GM12872 (cell line): ENCODE data around the gene TFAP2A.

Source experiments
- TF ChIP-seq, protein P1 (sequence below): IDR thresholded peaks from 3 replicates; pipeline ENCODE4 v1.5.1; 2011; ENCODE audit warnings: low read depth, mild to moderate bottlenecking, low read length, moderate library complexity; ENCODE audit not compliant: insufficient read depth

TFAP2A gene

GRCh38 chr6:10401004-10401536 is 13.8 kb downstream of the TFAP2A start:
- TF ChIP-seq, protein P1, sequence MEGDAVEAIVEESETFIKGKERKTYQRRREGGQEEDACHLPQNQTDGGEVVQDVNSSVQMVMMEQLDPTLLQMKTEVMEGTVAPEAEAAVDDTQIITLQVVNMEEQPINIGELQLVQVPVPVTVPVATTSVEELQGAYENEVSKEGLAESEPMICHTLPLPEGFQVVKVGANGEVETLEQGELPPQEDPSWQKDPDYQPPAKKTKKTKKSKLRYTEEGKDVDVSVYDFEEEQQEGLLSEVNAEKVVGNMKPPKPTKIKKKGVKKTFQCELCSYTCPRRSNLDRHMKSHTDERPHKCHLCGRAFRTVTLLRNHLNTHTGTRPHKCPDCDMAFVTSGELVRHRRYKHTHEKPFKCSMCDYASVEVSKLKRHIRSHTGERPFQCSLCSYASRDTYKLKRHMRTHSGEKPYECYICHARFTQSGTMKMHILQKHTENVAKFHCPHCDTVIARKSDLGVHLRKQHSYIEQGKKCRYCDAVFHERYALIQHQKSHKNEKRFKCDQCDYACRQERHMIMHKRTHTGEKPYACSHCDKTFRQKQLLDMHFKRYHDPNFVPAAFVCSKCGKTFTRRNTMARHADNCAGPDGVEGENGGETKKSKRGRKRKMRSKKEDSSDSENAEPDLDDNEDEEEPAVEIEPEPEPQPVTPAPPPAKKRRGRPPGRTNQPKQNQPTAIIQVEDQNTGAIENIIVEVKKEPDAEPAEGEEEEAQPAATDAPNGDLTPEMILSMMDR = no peak

DNA sequence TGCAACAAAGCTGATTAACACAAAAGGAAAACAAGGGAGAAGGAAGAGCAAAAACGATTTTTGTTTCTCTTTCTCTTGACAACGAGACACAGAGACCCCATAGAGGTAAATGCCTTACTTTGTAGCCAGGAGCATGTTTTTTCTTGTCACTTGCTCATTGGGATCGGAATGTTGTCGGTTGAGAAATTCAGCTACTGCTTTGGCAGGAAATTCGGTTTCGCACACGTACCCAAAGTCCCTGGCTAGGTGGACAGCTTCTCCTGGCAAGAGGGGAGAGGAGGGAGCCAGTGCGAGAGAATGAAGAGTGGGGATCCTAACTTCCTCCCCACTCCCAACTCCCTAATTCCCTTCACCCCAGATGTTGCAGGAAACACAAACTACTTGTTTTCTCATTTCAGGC is 14.5 kb downstream of the TFAP2A start:
- TF ChIP-seq, protein P1 = no peak

GRCh38 chr6:10399451-10399850 is 15.4 kb downstream of the TFAP2A start:
- TF ChIP-seq, protein P1 = no peak

- TF ChIP-seq, protein P1 = no peak
Measured at GRCh38 chr6:10398446-10399218, 16.2 kb downstream of the TFAP2A start.

DNA sequence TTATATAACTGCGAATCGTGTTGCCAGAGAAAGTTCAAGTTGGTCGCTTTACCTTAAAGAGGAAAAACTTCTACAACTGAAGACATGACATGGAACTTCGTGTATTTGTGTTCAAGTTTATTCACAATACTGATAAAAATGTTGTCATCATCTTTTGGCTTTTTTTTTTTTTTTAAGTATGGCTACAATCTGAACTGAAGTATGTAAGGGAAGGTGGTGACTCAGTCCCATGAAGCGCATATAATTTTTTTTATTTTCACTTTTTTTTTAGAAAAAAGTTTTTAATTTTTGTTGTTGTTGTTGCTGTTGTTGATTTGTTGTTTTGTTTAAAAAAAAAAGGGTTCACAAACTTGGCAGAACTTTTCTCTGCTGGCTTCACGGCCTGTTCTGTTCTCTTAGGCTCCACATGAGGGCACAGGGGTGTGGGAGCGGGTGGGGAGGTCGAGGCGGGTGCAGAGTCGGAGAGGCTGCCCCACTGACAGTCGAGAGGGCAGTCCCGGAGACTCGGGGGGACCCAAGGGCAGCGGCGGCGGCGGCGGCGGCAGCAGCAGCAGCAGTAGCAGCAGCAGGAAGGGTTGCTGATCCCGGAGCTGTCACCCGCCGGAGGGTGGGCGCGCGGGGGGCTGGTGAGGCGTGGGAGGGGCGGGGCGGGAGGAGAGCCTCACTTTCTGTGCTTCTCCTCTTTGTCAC is 17.0 kb downstream of the TFAP2A start:
- TF ChIP-seq, protein P1 = no peak

- TF ChIP-seq, protein P1 = no peak
Measured at GRCh38 chr6:10396785-10397184, 18.1 kb downstream of the TFAP2A start.

DNA sequence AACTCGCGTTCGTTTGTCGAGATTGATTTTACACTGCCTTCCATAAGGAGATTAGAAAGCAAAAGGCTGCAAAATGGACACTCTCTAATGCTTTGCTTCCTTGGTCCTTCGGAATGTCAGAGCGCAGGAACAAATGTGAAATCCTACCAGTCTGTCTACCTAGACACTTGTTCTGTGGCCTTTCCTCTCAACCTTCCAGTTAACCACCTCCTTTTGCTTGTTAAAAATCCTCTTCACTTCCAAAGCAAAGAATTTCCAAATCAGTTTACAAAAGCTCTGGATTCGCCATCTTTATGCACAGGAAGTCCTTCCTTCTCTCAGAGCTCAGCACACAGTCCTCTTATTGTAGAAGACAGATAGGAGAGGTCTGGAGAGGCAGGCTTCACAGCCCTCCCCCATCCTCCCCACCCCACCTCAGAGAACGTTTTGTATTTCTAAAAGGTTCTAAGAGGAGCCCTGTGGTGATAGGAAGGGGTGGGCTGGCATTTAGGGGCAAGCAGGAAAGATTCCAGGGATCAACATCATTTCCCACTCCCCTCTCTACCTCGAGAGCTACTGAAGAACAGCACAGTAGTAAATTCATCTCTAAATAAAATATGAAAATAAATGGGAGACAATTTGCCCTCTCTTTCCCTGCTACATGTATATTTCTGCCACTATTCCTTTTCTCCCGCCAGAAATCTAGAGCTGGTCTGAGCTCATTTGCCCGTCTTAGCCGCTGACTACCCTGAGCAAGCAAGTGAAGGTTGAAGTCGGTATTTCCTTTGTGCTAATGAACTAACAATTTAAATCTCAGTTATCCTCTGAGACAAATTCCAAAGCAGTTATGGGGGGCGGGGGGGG is 18.9 kb downstream of the TFAP2A start:
- TF ChIP-seq, protein P1 = no peak
